Activated naive CD8-positive, alpha-beta T cell treated with anti-CD3 and anti-CD28 coated beads for 36 hours (primary cell): Measurements from ENCODE around the gene ADAM12. TPM values are rescaled to one million over a fixed set of nuclear protein-coding genes. Genes with fewer than 3 reads are reported as not detected.
"Not testable (repeated sequence)": the region's sequence is repeated elsewhere in the genome, so short reads cannot be mapped to it uniquely, and the experiment has no call there.

Experiments used
- DNase-seq: peaks from one replicate; pipeline ENCODE4 v3.0.0; 2021
- H3K27ac Mint-ChIP-seq: one replicate; pipeline ENCODE4 v1.8.0; 2022; ENCODE audit warnings: mild to moderate bottlenecking, moderate library complexity, mixed read lengths
- H3K27me3 Mint-ChIP-seq: one replicate; pipeline ENCODE4 v1.8.0; 2022; ENCODE audit warnings: mild to moderate bottlenecking, mixed read lengths
- H3K36me3 Mint-ChIP-seq: one replicate; pipeline ENCODE4 v1.8.0; 2021; ENCODE audit warnings: mild to moderate bottlenecking, mixed read lengths
- H3K4me1 Mint-ChIP-seq: one replicate; pipeline ENCODE4 v1.8.0; 2021; ENCODE audit warnings: mixed read lengths
- H3K4me3 Mint-ChIP-seq: one replicate; pipeline ENCODE4 v1.8.0; 2022; ENCODE audit warnings: mild to moderate bottlenecking, moderate library complexity, mixed read lengths
- H3K9me3 Mint-ChIP-seq: one replicate; pipeline ENCODE4 v1.8.0; 2022; ENCODE audit warnings: mixed read lengths
- total RNA-seq, 2 experiments: library from RNA; stranded (reverse); gene quantifications; one replicate each; pipeline ENCODE4 v1.2.3, GENCODE V29; 2021

ADAM12 gene
- total RNA-seq, 2 experiments from 2014 or later, result 0.08 TPM; not detected in 1

- Mint-ChIP-seq H3K27ac (no peak overlapping the region), H3K27me3 (peaks cover 4% of the 10 kb centered on the region), H3K36me3 (no peaks in the 10 kb centered on the region), H3K9me3 (no peaks in the 10 kb centered on the region), H3K4me1 (no peaks in the 10 kb centered on the region), H3K4me3 (no peak overlapping the region)
- no peak for DNase-seq
Observed at GRCh38 chr10:126175641-126176262, 212.5 kb downstream of the ADAM12 start.

- H3K27me3 Mint-ChIP-seq, DNase-seq, H3K9me3 Mint-ChIP-seq, H3K36me3 Mint-ChIP-seq, H3K4me1 Mint-ChIP-seq, H3K27ac Mint-ChIP-seq, H3K4me3 Mint-ChIP-seq: not testable (repeated sequence)
Observed at GRCh38 chr10:126172755-126173154, 215.5 kb downstream of the ADAM12 start.

- no peak for DNase-seq
- Mint-ChIP-seq H3K9me3 (no peaks in the 10 kb centered on the region), H3K4me1 (no peaks in the 10 kb centered on the region), H3K27me3 (peaks cover 7% of the 10 kb centered on the region), H3K27ac (no peak overlapping the region), H3K4me3 (no peak overlapping the region), H3K36me3 (no peaks in the 10 kb centered on the region)
Observed at GRCh38 chr10:126171555-126171954, 216.7 kb downstream of the ADAM12 start.

GRCh38 chr10:126170776-126171175 lies 217.5 kb downstream of the ADAM12 start:
- Mint-ChIP-seq H3K36me3 (no peaks in the 10 kb centered on the region), H3K4me1 (no peaks in the 10 kb centered on the region), H3K9me3 (no peaks in the 10 kb centered on the region), H3K27ac (no peak overlapping the region), H3K4me3 (no peak overlapping the region), H3K27me3 (peaks cover 7% of the 10 kb centered on the region)
- no peak for DNase-seq

GRCh38 chr10:126170371-126170770 lies 217.9 kb downstream of the ADAM12 start:
- no peak overlapping the region for H3K27ac Mint-ChIP-seq
- H3K4me1 Mint-ChIP-seq, result no peaks in the 10 kb centered on the region
- peaks cover 7% of the 10 kb centered on the region for H3K27me3 Mint-ChIP-seq
- no peak for DNase-seq
- H3K9me3 Mint-ChIP-seq, result no peaks in the 10 kb centered on the region
- no peaks in the 10 kb centered on the region for H3K36me3 Mint-ChIP-seq
- H3K4me3 Mint-ChIP-seq, result no peak overlapping the region

- H3K4me1 Mint-ChIP-seq, result no peaks in the 10 kb centered on the region
- peaks cover 7% of the 10 kb centered on the region for H3K27me3 Mint-ChIP-seq
- H3K9me3 Mint-ChIP-seq, result no peaks in the 10 kb centered on the region
- H3K27ac Mint-ChIP-seq, result no peak overlapping the region
- DNase-seq, result no peak
- H3K4me3 Mint-ChIP-seq, result no peak overlapping the region
- no peaks in the 10 kb centered on the region for H3K36me3 Mint-ChIP-seq
Observed at GRCh38 chr10:126169899-126170298, 218.4 kb downstream of the ADAM12 start.

GRCh38 chr10:126166797-126167196 lies 221.5 kb downstream of the ADAM12 start:
- Mint-ChIP-seq H3K27me3 (peaks cover 4% of the 10 kb centered on the region), H3K9me3 (peaks cover 7% of the 10 kb centered on the region), H3K4me3 (no peak overlapping the region), H3K4me1 (no peaks in the 10 kb centered on the region), H3K36me3 (no peaks in the 10 kb centered on the region), H3K27ac (no peak overlapping the region)
- no peak for DNase-seq

- Mint-ChIP-seq H3K4me1 (no peaks in the 10 kb centered on the region), H3K27ac (no peak overlapping the region), H3K9me3 (peaks cover 7% of the 10 kb centered on the region), H3K36me3 (no peaks in the 10 kb centered on the region), H3K27me3 (peaks cover 4% of the 10 kb centered on the region), H3K4me3 (no peak overlapping the region)
- DNase-seq, result no peak
Observed at GRCh38 chr10:126165874-126166273, 222.4 kb downstream of the ADAM12 start.

GRCh38 chr10:126163506-126163905 lies 224.8 kb downstream of the ADAM12 start:
- Mint-ChIP-seq H3K27ac (no peak overlapping the region), H3K9me3 (peaks cover 7% of the 10 kb centered on the region), H3K36me3 (no peaks in the 10 kb centered on the region), H3K4me1 (no peaks in the 10 kb centered on the region), H3K4me3 (no peak overlapping the region), H3K27me3 (no peaks in the 10 kb centered on the region)
- DNase-seq, result no peak

GRCh38 chr10:126161691-126162090 lies 226.6 kb downstream of the ADAM12 start:
- Mint-ChIP-seq H3K27ac (no peak overlapping the region), H3K9me3 (peaks cover 7% of the 10 kb centered on the region), H3K4me1 (no peaks in the 10 kb centered on the region), H3K36me3 (no peaks in the 10 kb centered on the region), H3K27me3 (peaks cover 4% of the 10 kb centered on the region), H3K4me3 (no peak overlapping the region)
- no peak for DNase-seq

- DNase-seq, result no peak
- Mint-ChIP-seq H3K27ac (no peak overlapping the region), H3K4me3 (no peak overlapping the region), H3K9me3 (peaks cover 7% of the 10 kb centered on the region), H3K4me1 (no peaks in the 10 kb centered on the region), H3K36me3 (no peaks in the 10 kb centered on the region), H3K27me3 (peaks cover 4% of the 10 kb centered on the region)
Observed at GRCh38 chr10:126160971-126161630, 227.2 kb downstream of the ADAM12 start.

GRCh38 chr10:126160571-126160970 lies 227.7 kb downstream of the ADAM12 start:
- peaks cover 2% of the 10 kb centered on the region for H3K4me1 Mint-ChIP-seq
- peaks cover 7% of the 10 kb centered on the region for H3K9me3 Mint-ChIP-seq
- peaks cover 5% of the 10 kb centered on the region for H3K27me3 Mint-ChIP-seq
- H3K36me3 Mint-ChIP-seq, result no peaks in the 10 kb centered on the region
- H3K27ac Mint-ChIP-seq, result no peak overlapping the region
- H3K4me3 Mint-ChIP-seq, result no peak overlapping the region
- DNase-seq, result no peak

- no peak overlapping the region for H3K4me3 Mint-ChIP-seq
- peaks cover 2% of the 10 kb centered on the region for H3K4me1 Mint-ChIP-seq
- no peaks in the 10 kb centered on the region for H3K36me3 Mint-ChIP-seq
- no peak for DNase-seq
- H3K9me3 Mint-ChIP-seq, result peaks cover 7% of the 10 kb centered on the region
- no peak overlapping the region for H3K27ac Mint-ChIP-seq
- H3K27me3 Mint-ChIP-seq, result peaks cover 10% of the 10 kb centered on the region
Observed at GRCh38 chr10:126158133-126158892, 230.0 kb downstream of the ADAM12 start.

GRCh38 chr10:126157189-126157588 lies 231.1 kb downstream of the ADAM12 start:
- peaks cover 2% of the 10 kb centered on the region for H3K9me3 Mint-ChIP-seq
- H3K36me3 Mint-ChIP-seq, result no peaks in the 10 kb centered on the region
- no peak overlapping the region for H3K27ac Mint-ChIP-seq
- DNase-seq, result no peak
- peaks cover 10% of the 10 kb centered on the region for H3K27me3 Mint-ChIP-seq
- H3K4me1 Mint-ChIP-seq, result peaks cover 2% of the 10 kb centered on the region
- H3K4me3 Mint-ChIP-seq, result no peak overlapping the region

- Mint-ChIP-seq H3K4me1 (peaks cover 2% of the 10 kb centered on the region), H3K27ac (no peak overlapping the region), H3K36me3 (no peaks in the 10 kb centered on the region), H3K27me3 (peaks cover 10% of the 10 kb centered on the region), H3K4me3 (no peak overlapping the region), H3K9me3 (no peaks in the 10 kb centered on the region)
- no peak for DNase-seq
Observed at GRCh38 chr10:126156503-126156902, 231.8 kb downstream of the ADAM12 start.
